Neural cell (in vitro differentiated cells): ENCODE data around the gene PLCD1.

Experiments
- CTCF ChIP-seq: fragments of 450-650 bp; IDR thresholded peaks from 2 replicates; pipeline ENCODE4 v1.5.1; 2014; ENCODE audit warnings: antibody characterized with exemption, mild to moderate bottlenecking, moderate library complexity; ENCODE audit not compliant: poor library complexity, severe bottlenecking
- EZH2 ChIP-seq: fragments of 200-600, 300-800 bp; shearing (Covaris generic), sonication (generic); IDR thresholded peaks from 2 replicates; pipeline ENCODE4 v1.6.1; 2014; ENCODE audit warnings: antibody characterized with exemption, low read length, borderline replicate concordance, mild to moderate bottlenecking; ENCODE audit not compliant: insufficient read depth, poor library complexity, severe bottlenecking
- MXI1 ChIP-seq: fragments of 450-650 bp; conservative IDR thresholded peaks from 2 replicates; pipeline ENCODE4 v1.6.1; 2014; ENCODE audit warnings: antibody characterized with exemption, mild to moderate bottlenecking; ENCODE audit not compliant: poor library complexity, severe bottlenecking

GRCh38 chr3:37961622-37962431 lies 67.6 kb downstream of the PLCD1 start:
- TF ChIP-seq CTCF (no peak), EZH2 (no peak), MXI1 (no peak)
